ENCODE measurements around the gene OSBPL10. TPM values are rescaled to one million over a fixed set of nuclear protein-coding genes. Genes with fewer than 3 reads are reported as not detected.
"Not testable (repeated sequence)": the region's sequence is repeated elsewhere in the genome, so short reads cannot be mapped to it uniquely, and the experiment has no call there.

The OSBPL10 gene
- polyA plus RNA-seq, 3 donors from 2014 or later = 0.19 to 0.50 TPM; not detected in 1

- no peak overlapping the region for H3K4me3 Mint-ChIP-seq
- no peaks in the 10 kb centered on the region for H3K4me1 Mint-ChIP-seq
Observed at GRCh38 chr3:31878231-31878838, 102.7 kb downstream of the OSBPL10 start.

GRCh38 chr3:31876331-31876730 is 104.7 kb downstream of the OSBPL10 start:
- Mint-ChIP-seq H3K27ac (no peak overlapping the region), H3K4me3 (no peak overlapping the region), H3K27me3 (ENCODE audit: low read depth in 3 of 3) (peaks cover 0 to 10% (median 4%) of the 10 kb centered on the region in 3 donors), H3K9me3 (no peaks in the 10 kb centered on the region), H3K36me3 (no peaks in the 10 kb centered on the region), H3K4me1 (no peaks in the 10 kb centered on the region)
- DNase-seq = no peak

More at GRCh38 chr3:31878231-31878838, 102.7 kb downstream of the OSBPL10 start:
- no peaks in the 10 kb centered on the region for H3K9me3 Mint-ChIP-seq
- no peak overlapping the region for H3K27ac Mint-ChIP-seq
- DNase-seq = no peak
- peaks cover 0 to 12% (median 6%) of the 10 kb centered on the region in 3 donors for H3K27me3 Mint-ChIP-seq (ENCODE audit: low read depth in 3 of 3)
- no peaks in the 10 kb centered on the region for H3K36me3 Mint-ChIP-seq

GRCh38 chr3:31875437-31875836 is 105.6 kb downstream of the OSBPL10 start:
- Mint-ChIP-seq H3K27me3 (ENCODE audit: low read depth in 3 of 3) (peaks cover 0 to 8% (median 4%) of the 10 kb centered on the region in 3 donors), H3K36me3 (no peaks in the 10 kb centered on the region), H3K4me1 (no peaks in the 10 kb centered on the region), H3K27ac (no peak overlapping the region), H3K4me3 (no peak overlapping the region), H3K9me3 (no peaks in the 10 kb centered on the region)
- no peak for DNase-seq

- no peak for DNase-seq
- no peaks in the 10 kb centered on the region for H3K36me3 Mint-ChIP-seq
- H3K27me3 Mint-ChIP-seq (ENCODE audit: low read depth in 3 of 3) = peaks cover 0 to 5% (median 4%) of the 10 kb centered on the region in 3 donors
- no peak overlapping the region for H3K27ac Mint-ChIP-seq
- no peak overlapping the region for H3K4me3 Mint-ChIP-seq
- H3K4me1 Mint-ChIP-seq = no peaks in the 10 kb centered on the region
- H3K9me3 Mint-ChIP-seq = no peaks in the 10 kb centered on the region
Observed at GRCh38 chr3:31873254-31873820, 107.7 kb downstream of the OSBPL10 start.

GRCh38 chr3:31871939-31872507 is 109.0 kb downstream of the OSBPL10 start:
- Mint-ChIP-seq H3K36me3 (no peaks in the 10 kb centered on the region), H3K27ac (no peak overlapping the region)

GRCh38 chr3:31870111-31870510 is 111.0 kb downstream of the OSBPL10 start:
- H3K36me3 Mint-ChIP-seq; H3K27ac Mint-ChIP-seq; DNase-seq; H3K4me3 Mint-ChIP-seq; H3K9me3 Mint-ChIP-seq; H3K4me1 Mint-ChIP-seq; H3K27me3 Mint-ChIP-seq (ENCODE audit: low read depth in 3 of 3): not testable (repeated sequence)

More at GRCh38 chr3:31871939-31872507, 109.0 kb downstream of the OSBPL10 start:
- Mint-ChIP-seq H3K4me1 (no peaks in the 10 kb centered on the region), H3K9me3 (no peaks in the 10 kb centered on the region), H3K4me3 (no peak overlapping the region), H3K27me3 (ENCODE audit: low read depth in 3 of 3) (peaks cover 0 to 7% (median 4%) of the 10 kb centered on the region in 3 donors)
- no peak for DNase-seq

- Mint-ChIP-seq H3K4me3 (no peak overlapping the region), H3K27ac (no peak overlapping the region), H3K9me3 (no peaks in the 10 kb centered on the region), H3K27me3 (ENCODE audit: low read depth in 3 of 3) (peaks cover 2 to 5% (median 2%) of the 10 kb centered on the region in 3 donors), H3K4me1 (no peaks in the 10 kb centered on the region), H3K36me3 (no peaks in the 10 kb centered on the region)
- DNase-seq = no peak
Observed at GRCh38 chr3:31868236-31868635, 112.8 kb downstream of the OSBPL10 start.

- H3K27ac Mint-ChIP-seq = no peak overlapping the region
- H3K4me1 Mint-ChIP-seq = no peaks in the 10 kb centered on the region
- peaks cover 0 to 5% (median 2%) of the 10 kb centered on the region in 3 donors for H3K27me3 Mint-ChIP-seq (ENCODE audit: low read depth in 3 of 3)
- H3K9me3 Mint-ChIP-seq = no peaks in the 10 kb centered on the region
- H3K4me3 Mint-ChIP-seq = no peak overlapping the region
- no peaks in the 10 kb centered on the region for H3K36me3 Mint-ChIP-seq
- DNase-seq = no peak
Observed at GRCh38 chr3:31862666-31863279, 118.3 kb downstream of the OSBPL10 start.

GRCh38 chr3:31861826-31862225 is 119.2 kb downstream of the OSBPL10 start:
- H3K27me3 Mint-ChIP-seq (ENCODE audit: low read depth in 3 of 3) = peaks cover 0 to 5% (median 2%) of the 10 kb centered on the region in 3 donors
- no peaks in the 10 kb centered on the region for H3K4me1 Mint-ChIP-seq
- no peak overlapping the region for H3K4me3 Mint-ChIP-seq
- DNase-seq = no peak
- no peak overlapping the region for H3K27ac Mint-ChIP-seq
- H3K36me3 Mint-ChIP-seq = no peaks in the 10 kb centered on the region
- H3K9me3 Mint-ChIP-seq = no peaks in the 10 kb centered on the region

GRCh38 chr3:31860642-31861041 is 120.4 kb downstream of the OSBPL10 start:
- H3K4me3 Mint-ChIP-seq; H3K36me3 Mint-ChIP-seq; H3K27me3 Mint-ChIP-seq (ENCODE audit: low read depth in 3 of 3); H3K27ac Mint-ChIP-seq; DNase-seq; H3K9me3 Mint-ChIP-seq; H3K4me1 Mint-ChIP-seq: not testable (repeated sequence)

- H3K27me3 Mint-ChIP-seq (ENCODE audit: low read depth in 3 of 3) = peaks cover 0 to 4% (median 2%) of the 10 kb centered on the region in 3 donors
- no peak overlapping the region for H3K27ac Mint-ChIP-seq
- H3K4me3 Mint-ChIP-seq = no peak overlapping the region
- no peak for DNase-seq
- H3K4me1 Mint-ChIP-seq = no peaks in the 10 kb centered on the region
- H3K9me3 Mint-ChIP-seq = no peaks in the 10 kb centered on the region
- no peaks in the 10 kb centered on the region for H3K36me3 Mint-ChIP-seq
Observed at GRCh38 chr3:31859245-31859644, 121.8 kb downstream of the OSBPL10 start.

GRCh38 chr3:31858439-31858838 is 122.6 kb downstream of the OSBPL10 start:
- H3K27me3 Mint-ChIP-seq (ENCODE audit: low read depth in 3 of 3) = peaks cover 0 to 4% (median 2%) of the 10 kb centered on the region in 3 donors
- no peaks in the 10 kb centered on the region for H3K36me3 Mint-ChIP-seq
- H3K4me1 Mint-ChIP-seq = no peaks in the 10 kb centered on the region
- no peaks in the 10 kb centered on the region for H3K9me3 Mint-ChIP-seq
- no peak overlapping the region for H3K27ac Mint-ChIP-seq
- no peak for DNase-seq
- no peak overlapping the region for H3K4me3 Mint-ChIP-seq

- Mint-ChIP-seq H3K27ac (no peak overlapping the region), H3K4me1 (no peaks in the 10 kb centered on the region), H3K36me3 (no peaks in the 10 kb centered on the region), H3K4me3 (no peak overlapping the region), H3K27me3 (ENCODE audit: low read depth in 3 of 3) (peaks cover 0 to 2% (median 1%) of the 10 kb centered on the region in 3 donors), H3K9me3 (no peaks in the 10 kb centered on the region)
- DNase-seq = no peak
Observed at GRCh38 chr3:31853580-31853979, 127.5 kb downstream of the OSBPL10 start.

GRCh38 chr3:31851278-31851677 is 129.8 kb downstream of the OSBPL10 start:
- no peaks in the 10 kb centered on the region for H3K4me1 Mint-ChIP-seq
- H3K36me3 Mint-ChIP-seq = no peaks in the 10 kb centered on the region
- H3K27me3 Mint-ChIP-seq (ENCODE audit: low read depth in 3 of 3) = peaks cover 0 to 1% (median 0%) of the 10 kb centered on the region in 3 donors
- no peak for DNase-seq
- no peaks in the 10 kb centered on the region for H3K9me3 Mint-ChIP-seq
- no peak overlapping the region for H3K4me3 Mint-ChIP-seq
- no peak overlapping the region for H3K27ac Mint-ChIP-seq

Data from immature natural killer cell (primary cell).